HEK293 (cell line): ENCODE data around the gene PTPRN2.

Experiments
- CTCF ChIA-PET: fragments of 350-600 bp; formaldehyde crosslinking; extraction: SDS; loops from one replicate; lab custom pipeline; 2021; ENCODE audit warnings: antibody characterized with exemption; lab: Yijun Ruan, JAX
- POLR2A ChIA-PET: fragments of 300-600 bp; formaldehyde crosslinking; extraction: SDS; loops from one replicate; lab custom pipeline; 2020; ENCODE audit warnings: antibody characterized with exemption, inconsistent platforms; lab: Yijun Ruan, JAX
- H3K27ac ChIP-seq: fragments of 200-500 bp; sonication (Bioruptor generic); 2 replicates; pipeline ENCODE4 v1.5.1; 2014; ENCODE audit warnings: low read depth, low read length, control low read depth, inconsistent platforms; ENCODE audit errors: extremely low read depth
- H3K36me3 ChIP-seq, 2 experiments: fragments of 200-500 bp in 1 of 2; sonication (Bioruptor generic) in 1 of 2; 1 replicate in 1 of 2; 2 replicates in 1 of 2; pipeline ENCODE4 v1.5.1; 2014 to 2017; ENCODE audit warnings: inconsistent platforms in 2 of 2, low read length in 2 of 2; ENCODE audit not compliant: control insufficient read depth in 2 of 2, insufficient read depth in 1 of 2
- H3K4me1 ChIP-seq: fragments of 200-500 bp; sonication (Bioruptor generic); 2 replicates; pipeline ENCODE4 v1.5.1; 2014; ENCODE audit warnings: mild to moderate bottlenecking, low read length, inconsistent platforms; ENCODE audit not compliant: control insufficient read depth, insufficient read depth
- H3K4me3 ChIP-seq: 2 replicates; pipeline ENCODE4 v1.5.1; 2011; ENCODE audit warnings: low read depth, mild to moderate bottlenecking, control low read depth, low read length, moderate library complexity
- H3K9me3 ChIP-seq: fragments of 200-500 bp; sonication (Bioruptor generic); 2 replicates; pipeline ENCODE4 v1.5.1; 2014; ENCODE audit warnings: low read depth, low read length, inconsistent platforms; ENCODE audit not compliant: control insufficient read depth, insufficient read depth
- ATF2 ChIP-seq: fragments of 450-650 bp; formaldehyde crosslinking; IDR thresholded peaks from 2 replicates; pipeline ENCODE4 v1.5.1; 2016; ENCODE audit warnings: missing biosample characterization, missing genetic modification characterization, low read depth
- HIC1 ChIP-seq: fragments of 450-650 bp; formaldehyde crosslinking; IDR thresholded peaks from 2 replicates; pipeline ENCODE4 v1.5.1; 2016; ENCODE audit warnings: missing biosample characterization, missing genetic modification characterization
- OVOL3 ChIP-seq: fragments of 450-650 bp; formaldehyde crosslinking; IDR thresholded peaks from 2 replicates; pipeline ENCODE4 v1.5.1; 2016; ENCODE audit warnings: missing biosample characterization, missing genetic modification characterization
- PRDM1 ChIP-seq: fragments of 450-650 bp; formaldehyde crosslinking; IDR thresholded peaks from 2 replicates; pipeline ENCODE4; 2016; ENCODE audit warnings: missing biosample characterization, missing genetic modification characterization
- PRDM10 ChIP-seq: fragments of 450-650 bp; formaldehyde crosslinking; IDR thresholded peaks from 2 replicates; pipeline ENCODE4 v1.5.1; 2016; ENCODE audit warnings: missing biosample characterization, missing genetic modification characterization
- ZBTB1 ChIP-seq: fragments of 450-650 bp; formaldehyde crosslinking; IDR thresholded peaks from 2 replicates; pipeline ENCODE4 v1.5.1; 2016; ENCODE audit warnings: missing biosample characterization, missing genetic modification characterization
- ZNF112 ChIP-seq: fragments of 450-650 bp; formaldehyde crosslinking; IDR thresholded peaks from 2 replicates; pipeline ENCODE4 v1.5.0; 2017; ENCODE audit warnings: missing biosample characterization, missing genetic modification characterization
- ZNF155 ChIP-seq: fragments of 450-650 bp; formaldehyde crosslinking; IDR thresholded peaks from 2 replicates; pipeline ENCODE4 v1.5.1; 2016; ENCODE audit warnings: missing biosample characterization, missing genetic modification characterization
- ZNF302 ChIP-seq: fragments of 450-650 bp; formaldehyde crosslinking; IDR thresholded peaks from 2 replicates; pipeline ENCODE4 v1.5.1; 2016; ENCODE audit warnings: missing biosample characterization, missing genetic modification characterization, low read depth
- ZNF426 ChIP-seq: fragments of 450-650 bp; formaldehyde crosslinking; IDR thresholded peaks from 2 replicates; pipeline ENCODE4 v1.5.1; 2017; ENCODE audit warnings: missing biosample characterization, missing genetic modification characterization, mild to moderate bottlenecking, inconsistent platforms, moderate library complexity
- ZNF488 ChIP-seq: fragments of 450-650 bp; formaldehyde crosslinking; IDR thresholded peaks from 2 replicates; pipeline ENCODE4 v1.5.1; 2016; ENCODE audit warnings: missing biosample characterization, missing genetic modification characterization
- ZNF514 ChIP-seq: fragments of 450-650 bp; formaldehyde crosslinking; IDR thresholded peaks from 2 replicates; pipeline ENCODE4 v1.5.1; 2016; ENCODE audit warnings: missing biosample characterization, missing genetic modification characterization
- ZNF529 ChIP-seq: fragments of 450-650 bp; formaldehyde crosslinking; IDR thresholded peaks from 2 replicates; pipeline ENCODE4 v1.5.1; 2017; ENCODE audit warnings: missing genetic modification characterization, missing biosample characterization; ENCODE audit not compliant: insufficient replicate concordance
- ZNF544 ChIP-seq: fragments of 450-650 bp; formaldehyde crosslinking; IDR thresholded peaks from 2 replicates; pipeline ENCODE4 v1.5.0; 2017; ENCODE audit warnings: missing biosample characterization, missing genetic modification characterization
- ZNF548 ChIP-seq: fragments of 450-650 bp; formaldehyde crosslinking; IDR thresholded peaks from 2 replicates; pipeline ENCODE4 v1.5.1; 2016; ENCODE audit warnings: missing biosample characterization, missing genetic modification characterization
- ZNF707 ChIP-seq: fragments of 450-650 bp; formaldehyde crosslinking; IDR thresholded peaks from 2 replicates; pipeline ENCODE4 v1.5.1; 2016; ENCODE audit warnings: missing biosample characterization, missing genetic modification characterization
- ZNF791 ChIP-seq: fragments of 450-650 bp; formaldehyde crosslinking; IDR thresholded peaks from 2 replicates; pipeline ENCODE4 v1.5.1; 2016; ENCODE audit warnings: missing biosample characterization, missing genetic modification characterization
- ZNF792 ChIP-seq: fragments of 450-650 bp; formaldehyde crosslinking; IDR thresholded peaks from 2 replicates; pipeline ENCODE4 v1.5.1; 2016; ENCODE audit warnings: missing biosample characterization, missing genetic modification characterization
- ZNF843 ChIP-seq: fragments of 450-650 bp; formaldehyde crosslinking; IDR thresholded peaks from 2 replicates; pipeline ENCODE4 v1.5.1; 2016; ENCODE audit warnings: missing biosample characterization, missing genetic modification characterization
- TF ChIP-seq, protein P1 (sequence below): fragments of 450-650 bp; formaldehyde crosslinking; IDR thresholded peaks from 2 replicates; pipeline ENCODE4 v1.5.1; 2016; ENCODE audit warnings: missing biosample characterization, missing genetic modification characterization

PTPRN2 gene

GRCh38 chr7:158399762-158400161 is 187.9 kb downstream of the PTPRN2 start:
- Histone ChIP-seq H3K9me3 (no peaks in the 10 kb centered on the region), H3K36me3 (no peaks in the 10 kb centered on the region), H3K4me3 (no peak overlapping the region), H3K27ac (no peak overlapping the region), H3K4me1 (no peaks in the 10 kb centered on the region)
- TF ChIP-seq ATF2 (tag by site-specific recombination) = no peak
- TF ChIP-seq ZNF792 (tag by site-specific recombination) = no peak
- no peak for TF ChIP-seq ZNF529 (tag by site-specific recombination)
- no peak for TF ChIP-seq ZNF548 (tag by site-specific recombination)
- no peak for TF ChIP-seq ZNF791 (tag by site-specific recombination)
- TF ChIP-seq PRDM10 (tag by site-specific recombination) = no peak
- no peak for TF ChIP-seq ZNF155
- no peak for TF ChIP-seq ZNF488
- no peak for TF ChIP-seq ZNF544 (tag by site-specific recombination)
- TF ChIP-seq ZNF426 (tag by site-specific recombination) = no peak
- TF ChIP-seq OVOL3 = no peak
- TF ChIP-seq ZBTB1 (tag by site-specific recombination) = no peak
- TF ChIP-seq, protein P1, sequence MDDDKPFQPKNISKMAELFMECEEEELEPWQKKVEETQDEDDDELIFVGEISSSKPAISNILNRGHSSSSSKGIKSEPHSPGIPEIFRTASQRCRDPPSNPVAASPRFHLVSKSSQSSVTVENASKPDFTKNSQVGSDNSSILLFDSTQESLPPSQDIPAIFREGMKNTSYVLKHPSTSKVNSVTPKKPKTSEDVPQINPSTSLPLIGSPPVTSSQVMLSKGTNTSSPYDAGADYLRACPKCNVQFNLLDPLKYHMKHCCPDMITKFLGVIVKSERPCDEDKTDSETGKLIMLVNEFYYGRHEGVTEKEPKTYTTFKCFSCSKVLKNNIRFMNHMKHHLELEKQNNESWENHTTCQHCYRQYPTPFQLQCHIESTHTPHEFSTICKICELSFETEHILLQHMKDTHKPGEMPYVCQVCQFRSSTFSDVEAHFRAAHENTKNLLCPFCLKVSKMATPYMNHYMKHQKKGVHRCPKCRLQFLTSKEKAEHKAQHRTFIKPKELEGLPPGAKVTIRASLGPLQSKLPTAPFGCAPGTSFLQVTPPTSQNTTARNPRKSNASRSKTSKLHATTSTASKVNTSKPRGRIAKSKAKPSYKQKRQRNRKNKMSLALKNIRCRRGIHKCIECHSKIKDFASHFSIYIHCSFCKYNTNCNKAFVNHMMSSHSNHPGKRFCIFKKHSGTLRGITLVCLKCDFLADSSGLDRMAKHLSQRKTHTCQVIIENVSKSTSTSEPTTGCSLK (tag by site-specific recombination) = no peak
- no peak for TF ChIP-seq ZNF707 (tag by site-specific recombination)
- TF ChIP-seq HIC1 (tag by site-specific recombination) = no peak
- TF ChIP-seq ZNF112 (tag by site-specific recombination) = no peak
- TF ChIP-seq ZNF514 (tag by site-specific recombination) = no peak
- TF ChIP-seq ZNF843 (tag by site-specific recombination) = no peak
- TF ChIP-seq ZNF302 (tag by site-specific recombination) = no peak
- no peak for TF ChIP-seq PRDM1 (tag by site-specific recombination)
- POLR2A ChIA-PET = no interaction called here
- CTCF ChIA-PET = interaction anchor here (0.5 kb wide), 1 partner anchor 13 kb away, joined by 7 read pairs; no protein-coding TSS in a partner anchor
